Right cardiac atrium (tissue), 5 donors: ENCODE data around the gene MUC13. TPM values are rescaled to one million over a fixed set of nuclear protein-coding genes. Genes with fewer than 3 reads are reported as not detected.

Experiments used
- ATAC-seq, 2 donors: fragments of 200-7000 bp; cut with Tn5 transposase; one replicate each; pipeline versions ENCODE4 v1.8.0 to v1.9.1; 2020; ENCODE audit warnings: moderate library complexity in 2 of 2, mild to moderate bottlenecking in 1 of 2
- DNase-seq, 3 donors: peaks; one replicate each; pipeline ENCODE4 v3.0.0-alpha.2; 2020
- H3K27ac ChIP-seq: one replicate; pipeline ENCODE4 v1.5.1; 2013; ENCODE audit warnings: mild to moderate bottlenecking, low read length, control low read depth, moderate library complexity
- H3K27me3 ChIP-seq: one replicate; pipeline ENCODE4 v1.6.1; 2013; ENCODE audit not compliant: control insufficient read depth, insufficient read depth
- H3K4me1 ChIP-seq: one replicate; pipeline ENCODE4 v1.6.1; 2013; ENCODE audit warnings: low read length; ENCODE audit not compliant: control insufficient read depth, insufficient read depth
- H3K4me3 ChIP-seq: one replicate; pipeline ENCODE4 v1.5.1; 2013; ENCODE audit warnings: low read length, control low read depth
- H3K9me3 ChIP-seq: one replicate; pipeline ENCODE4 v1.6.1; 2013; ENCODE audit warnings: low read length; ENCODE audit not compliant: control insufficient read depth
- whole genome bisulfite sequencing: extraction: QIAGEN DNeasy Blood & Tissue Kit; methylation state at CpG from one replicate; pipeline ENCODE4 v1.1.7; 2013; 5-methylcytosine and 5-hydroxymethylcytosine counted together
- intact Hi-C, 4 donors: fragments of 100-400 bp; cut with DNase I; formaldehyde crosslinking; loops; one replicate each; pipeline versions ENCODE4 v1.11.0 to v1.14.0; 2022 to 2023
- polyA plus RNA-seq: library from polyadenylated mRNA; stranded (reverse); fragments of 200-250 nt; gene quantifications from one replicate; pipeline ENCODE4 v1.2.3, GENCODE V29; 2013
- total RNA-seq, 4 donors: library from RNA; stranded (reverse); fragmentation: NEBNext Ultra II Directional; extraction: Animal tissue kit (Norgen Biotek cat#: 25700); gene quantifications; one replicate each; pipeline ENCODE4 v1.2.1, GENCODE V29; 2021
- donor health status: healthy with polysubstance abuse.
- donor health status: DM: no; HTN: yes; CAD: no.
- donor health status: DM: no; HTN: no; CAD: no.
- donor health status: DM: no; HTN: yes; CAD: no; lungs with severe emphysema.
- donor health status: DM: yes; HTN: yes; CAD: no.

MUC13 gene
- total and polyA plus RNA-seq, 5 donors, result 0.05 TPM; not detected in 4

- no peak overlapping the region for H3K27ac ChIP-seq
- no peak overlapping the region for H3K4me3 ChIP-seq
- H3K27me3 ChIP-seq, result no peaks in the 10 kb centered on the region
- H3K9me3 ChIP-seq, result no peaks in the 10 kb centered on the region
- 80% methylated on average over 7 of the region's 7 CpGs for WGBS
- ATAC-seq (no peak), DNase-seq (no peak)
- H3K4me1 ChIP-seq, result peaks cover 3% of the 10 kb centered on the region
- intact Hi-C loops, result loop anchor here in 1 of 4 donors (5.0 kb wide), 3 partner anchors 37 to 112 kb away; no protein-coding TSS in a partner anchor
These were observed 50.0 kb downstream of the MUC13 start for GRCh38 chr3:124884474-124885101.

- Histone ChIP-seq H3K27ac (no peak overlapping the region), H3K4me3 (no peak overlapping the region), H3K4me1 (peaks cover 7% of the 10 kb centered on the region), H3K27me3 (no peaks in the 10 kb centered on the region), H3K9me3 (no peaks in the 10 kb centered on the region)
- 83% methylated on average over 7 of the region's 7 CpGs for WGBS
- intact Hi-C loops, result no loop called here
- ATAC-seq (no peak), DNase-seq (no peak)
These were observed 50.6 kb downstream of the MUC13 start for GRCh38 chr3:124883766-124884473.

- Histone ChIP-seq H3K4me1 (peaks cover 11% of the 10 kb centered on the region), H3K9me3 (no peaks in the 10 kb centered on the region), H3K27me3 (no peaks in the 10 kb centered on the region), H3K4me3 (no peak overlapping the region), H3K27ac (no peak overlapping the region)
- intact Hi-C loops, result no loop called here
- ATAC-seq (no peak), DNase-seq (no peak)
- 85% methylated on average over 13 of the region's 13 CpGs for WGBS
These were observed 51.5 kb downstream of the MUC13 start for GRCh38 chr3:124882816-124883747.

- Histone ChIP-seq H3K27me3 (no peaks in the 10 kb centered on the region), H3K9me3 (no peaks in the 10 kb centered on the region), H3K27ac (peak overlapping the region; percentile 6), H3K4me3 (no peak overlapping the region), H3K4me1 (peaks cover 15% of the 10 kb centered on the region)
- DNase-seq (peak in 1 of 3 donors; percentile 61), ATAC-seq (no peak)
- 74% methylated on average over 11 of the region's 11 CpGs for WGBS
- intact Hi-C loops, result no loop called here
These were observed 52.4 kb downstream of the MUC13 start for GRCh38 chr3:124881976-124882697.

DNA sequence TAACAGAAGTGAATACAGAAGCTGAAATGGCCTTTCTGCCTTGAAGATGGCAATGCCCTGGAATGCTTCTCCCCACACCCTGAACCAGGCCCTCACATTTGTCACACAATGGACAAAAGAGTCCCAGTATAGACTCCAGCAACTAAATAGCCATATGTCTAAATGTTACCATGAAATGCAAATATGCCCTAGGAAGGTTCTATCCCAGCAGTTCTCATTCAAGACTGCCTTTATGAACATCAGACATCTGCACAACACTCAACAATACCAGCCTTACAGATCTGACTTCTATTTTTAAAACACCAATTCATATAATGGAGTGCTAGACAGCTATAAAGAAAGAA is 55.2 kb downstream of the MUC13 start:
- Histone ChIP-seq H3K4me1 (peaks cover 15% of the 10 kb centered on the region), H3K4me3 (no peak overlapping the region), H3K27ac (peak overlapping the region; percentile 90), H3K27me3 (no peaks in the 10 kb centered on the region), H3K9me3 (no peaks in the 10 kb centered on the region)
- DNase-seq (no peak), ATAC-seq (no peak)
- intact Hi-C loops, result no loop called here

GRCh38 chr3:124878561-124879336 is 55.8 kb downstream of the MUC13 start:
- peaks cover 15% of the 10 kb centered on the region for H3K4me1 ChIP-seq

DNA sequence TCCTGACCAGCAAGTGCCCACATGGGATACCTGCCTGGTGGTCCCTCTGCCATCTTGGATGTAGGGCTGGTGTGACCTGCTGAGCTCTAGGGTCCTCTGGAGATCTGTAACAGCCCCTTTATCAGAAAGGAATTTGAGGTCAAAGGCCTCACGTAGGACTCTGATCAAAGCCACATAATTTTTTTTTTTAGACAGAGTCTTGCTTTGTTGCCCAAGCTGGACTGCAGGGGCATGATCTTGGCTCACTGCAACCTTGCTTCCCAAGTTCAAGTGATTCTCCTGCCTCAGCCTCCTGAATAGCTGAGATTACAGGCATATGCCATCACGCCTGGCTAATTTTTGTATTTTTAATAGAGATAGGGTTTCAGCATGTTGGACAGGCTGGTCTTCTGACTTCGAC is 56.9 kb downstream of the MUC13 start:
- Histone ChIP-seq H3K4me1 (peaks cover 15% of the 10 kb centered on the region), H3K4me3 (no peak overlapping the region), H3K27ac (peak overlapping the region; percentile 41), H3K27me3 (no peaks in the 10 kb centered on the region), H3K9me3 (no peaks in the 10 kb centered on the region)
- ATAC-seq (no peak), DNase-seq (no peak)
- 91% methylated on average over 3 of the region's 3 CpGs for WGBS
- intact Hi-C loops, result no loop called here

More at GRCh38 chr3:124878561-124879336, 55.8 kb downstream of the MUC13 start:
- Histone ChIP-seq H3K4me3 (peak overlapping the region; percentile 12), H3K27ac (peak overlapping the region; percentile 90), H3K27me3 (no peaks in the 10 kb centered on the region), H3K9me3 (no peaks in the 10 kb centered on the region)
- intact Hi-C loops, result no loop called here
- peak in 2 of 3 donors; percentile 45 to 52 for DNase-seq
- peak; percentile 74 to 86 for ATAC-seq
- 10% methylated on average over 6 of the region's 6 CpGs for WGBS

DNA sequence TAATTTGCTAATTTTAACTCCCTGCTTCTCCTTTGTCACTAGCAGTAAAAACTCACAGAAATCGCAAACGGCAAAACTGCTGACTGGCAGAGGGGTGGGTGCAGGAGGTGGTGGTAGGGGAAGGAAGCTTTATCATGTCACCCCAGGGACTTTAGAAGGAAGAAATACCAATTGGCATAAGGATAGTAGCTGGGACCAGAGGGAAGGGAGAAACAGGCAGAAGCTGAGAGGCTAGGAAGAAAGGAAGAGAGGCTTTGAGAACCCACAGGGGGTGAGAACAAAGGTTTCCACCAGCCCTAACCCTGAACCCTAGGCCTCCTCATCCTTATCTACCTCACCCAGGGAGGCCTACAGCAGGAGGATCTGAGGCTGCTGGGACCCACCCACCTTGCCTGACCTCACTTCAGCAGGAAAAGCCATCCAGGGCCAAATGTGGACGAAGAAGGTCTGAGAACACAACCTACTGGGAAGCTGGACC is 58.1 kb downstream of the MUC13 start:
- 40% methylated on average over 3 of the region's 3 CpGs for WGBS
- no peaks in the 10 kb centered on the region for H3K9me3 ChIP-seq
- H3K27me3 ChIP-seq, result no peaks in the 10 kb centered on the region
- intact Hi-C loops, result no loop called here
- ATAC-seq, result no peak
- DNase-seq, result peak in 1 of 3 donors; percentile 67
- H3K4me3 ChIP-seq, result no peak overlapping the region
- peak overlapping the region; percentile 30 for H3K27ac ChIP-seq
- peaks cover 15% of the 10 kb centered on the region for H3K4me1 ChIP-seq

DNA sequence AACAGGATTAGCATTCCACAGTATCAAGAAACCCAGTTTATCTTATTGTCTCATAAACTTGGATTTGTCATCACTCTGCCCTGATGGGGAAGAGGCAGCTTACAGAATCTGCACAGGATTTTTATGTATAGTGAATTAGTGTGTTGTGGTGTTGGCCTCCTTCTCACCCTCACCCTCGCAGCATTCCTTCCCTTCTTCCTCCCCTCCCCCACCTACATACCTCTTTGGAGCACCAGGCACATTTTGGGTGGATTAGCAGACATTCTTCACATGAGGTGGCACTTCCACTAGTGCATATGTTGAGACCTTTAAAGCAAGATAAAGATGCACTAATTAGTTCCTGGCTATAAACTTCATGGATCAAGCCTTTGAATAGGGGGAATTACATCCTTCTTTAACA is 61.3 kb downstream of the MUC13 start:
- Histone ChIP-seq H3K27me3 (no peaks in the 10 kb centered on the region), H3K4me3 (no peak overlapping the region), H3K9me3 (no peaks in the 10 kb centered on the region), H3K27ac (no peak overlapping the region), H3K4me1 (peaks cover 9% of the 10 kb centered on the region)
- WGBS, result 77% methylated on average over 1 of the region's 1 CpG
- ATAC-seq (no peak), DNase-seq (no peak)
- intact Hi-C loops, result no loop called here

DNA sequence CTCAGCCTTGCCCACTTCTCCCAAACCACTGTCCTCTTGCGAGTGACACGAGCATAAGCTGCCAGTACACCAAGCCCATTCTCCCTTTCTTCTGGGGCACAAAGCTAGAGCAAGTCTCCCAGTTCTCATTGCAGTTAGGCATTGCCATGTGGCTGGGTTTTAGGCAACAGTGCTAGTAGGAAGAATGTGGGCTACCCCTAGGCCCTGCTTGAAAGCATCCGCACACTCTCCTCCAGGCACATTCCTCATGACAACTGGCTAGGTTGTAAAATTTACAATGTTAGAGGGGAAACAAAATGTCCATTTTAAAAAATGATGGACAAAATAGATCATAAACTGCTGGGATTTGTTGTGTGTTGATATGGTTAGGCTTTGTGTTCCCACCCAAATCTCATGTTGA is 67.0 kb downstream of the MUC13 start:
- no peaks in the 10 kb centered on the region for H3K27me3 ChIP-seq
- no peaks in the 10 kb centered on the region for H3K9me3 ChIP-seq
- peaks cover 2% of the 10 kb centered on the region for H3K4me1 ChIP-seq
- WGBS, result 97% methylated on average over 3 of the region's 3 CpGs
- intact Hi-C loops, result no loop called here
- no peak overlapping the region for H3K4me3 ChIP-seq
- ATAC-seq (no peak), DNase-seq (no peak)
- H3K27ac ChIP-seq, result no peak overlapping the region
